Measurements from ENCODE around the gene DUSP9.
"Not testable (repeated sequence)": the region's sequence is repeated elsewhere in the genome, so short reads cannot be mapped to it uniquely, and the experiment has no call there.

The DUSP9 gene

GRCh38 chrX:153694687-153695270 lies 47.8 kb downstream of the DUSP9 start:
- DNase-seq: no peak

DNA sequence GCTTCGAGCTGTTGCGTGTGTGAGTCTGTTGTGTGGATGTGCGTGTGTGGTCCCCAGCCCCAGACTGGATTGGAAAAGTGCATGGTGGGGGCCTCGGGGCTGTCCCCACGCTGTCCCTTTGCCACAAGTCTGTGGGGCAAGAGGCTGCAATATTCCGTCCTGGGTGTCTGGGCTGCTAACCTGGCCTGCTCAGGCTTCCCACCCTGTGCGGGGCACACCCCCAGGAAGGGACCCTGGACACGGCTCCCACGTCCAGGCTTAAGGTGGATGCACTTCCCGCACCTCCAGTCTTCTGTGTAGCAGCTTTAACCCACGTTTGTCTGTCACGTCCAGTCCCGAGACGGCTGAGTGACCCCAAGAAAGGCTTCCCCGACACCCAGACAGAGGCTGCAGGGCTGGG lies 49.1 kb downstream of the DUSP9 start:
- no peak for DNase-seq

GRCh38 chrX:153696538-153696937 lies 49.5 kb downstream of the DUSP9 start:
- DNase-seq: not testable (repeated sequence)

DNA sequence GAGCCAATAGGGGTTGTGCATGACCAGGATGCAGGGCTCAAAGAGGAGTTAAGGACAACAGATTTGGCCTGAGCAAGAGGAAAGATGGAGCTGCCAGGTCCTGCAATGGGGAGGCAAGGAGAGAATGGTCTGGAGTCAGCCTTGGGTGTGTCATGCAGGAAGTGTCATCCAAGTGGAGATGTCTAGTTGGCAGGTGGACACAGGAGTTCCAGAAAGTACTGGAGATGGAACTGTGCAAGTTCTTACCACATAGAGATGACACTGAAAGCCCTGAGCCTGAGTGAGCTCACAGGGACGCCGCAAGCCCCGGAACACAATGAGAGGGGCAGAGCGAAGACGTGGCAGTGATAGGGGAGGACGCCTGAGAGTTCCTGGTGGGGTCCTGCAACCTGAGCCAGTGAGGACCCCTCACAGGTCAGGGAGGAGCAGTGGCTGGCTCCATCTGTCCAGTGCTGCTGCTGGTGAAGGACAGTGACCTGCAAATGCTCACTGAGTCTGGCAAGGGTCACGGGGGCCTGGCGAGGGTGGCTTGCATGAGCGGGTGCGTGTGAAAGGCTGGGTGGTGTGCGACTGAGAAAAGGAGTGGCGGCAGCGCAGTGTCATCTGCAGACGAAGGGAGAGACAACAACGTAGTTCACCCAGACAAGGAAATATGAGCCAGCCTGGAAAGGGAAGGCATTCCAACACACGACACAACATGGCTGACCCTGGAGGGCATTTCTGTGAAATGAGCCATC lies 50.2 kb downstream of the DUSP9 start:
- not testable (repeated sequence) for DNase-seq

DNA sequence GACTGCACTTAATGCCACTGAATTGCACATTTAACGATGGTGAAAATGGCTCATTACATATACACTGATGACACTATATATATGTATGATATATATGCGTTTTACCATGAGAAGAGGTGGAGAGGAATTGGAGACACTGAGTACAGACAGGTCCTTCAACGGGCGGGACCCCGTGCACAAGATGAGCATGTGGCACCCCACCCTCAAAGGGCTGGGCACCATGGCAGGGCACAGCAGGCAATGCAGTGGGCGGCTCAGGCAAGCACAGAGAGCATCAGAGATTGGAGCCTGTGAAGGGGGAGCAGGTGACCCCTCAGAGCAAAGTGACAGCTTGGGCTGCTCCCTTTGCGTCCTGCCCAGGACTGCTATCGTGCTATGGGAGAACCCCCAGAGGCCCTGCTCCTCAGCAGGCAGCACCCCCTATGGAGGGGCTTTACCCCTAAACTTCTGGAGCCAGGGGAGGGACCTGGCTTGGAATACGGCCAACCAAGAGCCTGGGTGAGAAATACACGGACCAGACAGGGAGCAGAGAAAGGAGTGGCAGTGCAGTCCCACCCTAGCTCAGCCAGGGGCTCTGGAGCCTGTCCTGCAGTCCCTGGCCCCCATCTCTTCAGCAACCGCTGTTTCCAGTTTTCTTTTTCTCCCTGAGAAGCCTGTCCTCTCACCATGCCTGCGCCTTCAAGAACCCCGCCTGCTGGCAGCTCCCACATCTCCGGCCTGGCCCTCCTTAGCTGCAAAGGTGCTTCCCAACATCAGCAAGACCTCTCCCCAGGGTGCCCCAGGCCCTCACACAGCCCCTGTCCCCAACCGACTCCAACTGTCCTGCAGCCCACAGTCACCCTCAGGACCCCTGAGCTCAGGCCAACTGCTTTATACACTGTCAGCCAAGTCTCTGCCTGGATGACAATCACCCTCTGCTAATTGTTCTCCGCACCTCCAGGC lies 51.2 kb downstream of the DUSP9 start:
- DNase-seq: no peak

GRCh38 chrX:153699210-153699783 lies 52.3 kb downstream of the DUSP9 start:
- DNase-seq: not testable (repeated sequence)

GRCh38 chrX:153699784-153700371 lies 52.9 kb downstream of the DUSP9 start:
- DNase-seq: not testable (repeated sequence)

GRCh38 chrX:153700376-153700945 lies 53.5 kb downstream of the DUSP9 start:
- DNase-seq: no peak

All from T-helper 9 cell (primary cell).